ENCODE data around the gene CNGA3.
"Not testable (repeated sequence)": the region's sequence is repeated elsewhere in the genome, so short reads cannot be mapped to it uniquely, and the experiment has no call there.

The CNGA3 gene

GRCh38 chr2:98311771-98312545 is 34.3 kb upstream of the CNGA3 start:
- ATAC-seq (replicated peaks) (no peak), DNase-seq (no peak)
- Mint-ChIP-seq H3K9me3 (no peaks in the 10 kb centered on the region), H3K27ac (no peak overlapping the region), H3K4me1 (ENCODE audit: low read depth in 2 of 2) (no peaks in the 10 kb centered on the region), H3K4me3 (no peak overlapping the region), H3K27me3 (peaks cover 50 to 92% of the 10 kb centered on the region in 2 donors), H3K36me3 (ENCODE audit: insufficient read depth) (no peaks in the 10 kb centered on the region)

- no peak for ATAC-seq (replicated peaks)
- Mint-ChIP-seq H3K9me3 (peaks cover 1 to 6% of the 10 kb centered on the region in 2 donors), H3K36me3 (ENCODE audit: insufficient read depth) (no peaks in the 10 kb centered on the region), H3K27me3 (peaks cover 50 to 91% of the 10 kb centered on the region in 2 donors), H3K4me1 (ENCODE audit: low read depth in 2 of 2) (no peaks in the 10 kb centered on the region), H3K4me3 (no peak overlapping the region), H3K27ac (no peak overlapping the region)
- no peak for DNase-seq
These were observed 32.6 kb upstream of the CNGA3 start for GRCh38 chr2:98313492-98314250.

DNA sequence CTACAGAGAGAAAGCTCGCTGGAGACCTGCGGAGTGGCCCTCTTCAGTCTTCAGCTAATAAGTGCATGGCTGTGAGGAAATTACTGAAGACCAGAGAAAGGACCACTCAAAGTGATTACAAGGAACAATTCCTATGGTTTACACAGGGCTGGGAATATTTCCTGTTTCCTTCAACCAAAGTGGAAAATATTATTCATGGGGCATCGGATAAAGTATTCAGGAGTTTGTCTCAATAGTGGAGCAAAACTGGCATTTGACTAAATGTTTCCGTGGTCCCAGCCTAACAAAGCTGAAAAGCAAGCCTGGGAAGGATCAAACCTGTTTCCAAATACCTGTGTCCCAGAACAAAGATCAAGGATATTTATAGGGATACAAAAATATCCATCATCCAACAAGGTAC is 32.0 kb upstream of the CNGA3 start:
- Mint-ChIP-seq H3K27ac (no peak overlapping the region), H3K9me3 (peaks cover 1 to 6% of the 10 kb centered on the region in 2 donors), H3K36me3 (ENCODE audit: insufficient read depth) (no peaks in the 10 kb centered on the region), H3K27me3 (peaks cover 47 to 85% of the 10 kb centered on the region in 2 donors), H3K4me3 (no peak overlapping the region), H3K4me1 (ENCODE audit: low read depth in 2 of 2) (no peaks in the 10 kb centered on the region)
- no peak for DNase-seq
- ATAC-seq (replicated peaks) = no peak

GRCh38 chr2:98315957-98316356 is 30.3 kb upstream of the CNGA3 start:
- Mint-ChIP-seq H3K27ac (no peak overlapping the region), H3K4me3 (no peak overlapping the region), H3K36me3 (ENCODE audit: insufficient read depth) (no peaks in the 10 kb centered on the region), H3K9me3 (peaks cover 9 to 15% of the 10 kb centered on the region in 2 donors), H3K27me3 (peaks cover 42 to 78% of the 10 kb centered on the region in 2 donors), H3K4me1 (ENCODE audit: low read depth in 2 of 2) (no peaks in the 10 kb centered on the region)
- ATAC-seq (replicated peaks) (no peak), DNase-seq (no peak)

- DNase-seq (no peak), ATAC-seq (replicated peaks) (no peak)
- H3K9me3 Mint-ChIP-seq = peaks cover 9 to 15% of the 10 kb centered on the region in 2 donors
- H3K36me3 Mint-ChIP-seq (ENCODE audit: insufficient read depth) = no peaks in the 10 kb centered on the region
- H3K4me3 Mint-ChIP-seq = no peak overlapping the region
- no peak overlapping the region for H3K27ac Mint-ChIP-seq
- peaks cover 43 to 78% of the 10 kb centered on the region in 2 donors for H3K27me3 Mint-ChIP-seq
- H3K4me1 Mint-ChIP-seq (ENCODE audit: low read depth in 2 of 2) = no peaks in the 10 kb centered on the region
These were observed 29.0 kb upstream of the CNGA3 start for GRCh38 chr2:98317214-98317613.

DNA sequence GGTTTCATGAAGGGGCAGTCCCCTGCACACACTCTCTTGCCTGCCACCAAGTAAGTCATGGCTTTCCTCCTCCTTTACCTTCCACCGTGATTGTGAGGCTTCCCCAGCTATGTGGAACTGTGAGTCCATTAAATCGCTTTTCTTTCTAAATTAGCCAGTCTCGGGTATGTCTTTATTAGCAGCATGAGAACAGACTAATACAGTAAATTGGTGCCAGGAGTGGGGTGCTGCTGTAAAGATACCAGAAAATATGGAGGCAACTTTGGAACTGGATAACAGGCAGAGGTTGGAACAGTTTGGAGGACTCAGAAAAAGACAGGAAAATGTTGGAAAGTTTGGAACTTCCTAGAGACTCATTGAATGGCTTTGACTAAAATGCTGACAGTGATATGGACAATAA is 26.1 kb upstream of the CNGA3 start:
- not testable (repeated sequence) for DNase-seq; H3K36me3 Mint-ChIP-seq (ENCODE audit: insufficient read depth); ATAC-seq (replicated peaks); H3K4me3 Mint-ChIP-seq; H3K27ac Mint-ChIP-seq; H3K4me1 Mint-ChIP-seq (ENCODE audit: low read depth in 2 of 2)
- peaks cover 9 to 15% of the 10 kb centered on the region in 2 donors for H3K9me3 Mint-ChIP-seq
- H3K27me3 Mint-ChIP-seq = peaks cover 43 to 82% of the 10 kb centered on the region in 2 donors

GRCh38 chr2:98324181-98324580 is 22.1 kb upstream of the CNGA3 start:
- H3K27ac Mint-ChIP-seq = no peak overlapping the region
- DNase-seq = no peak

GRCh38 chr2:98327776-98328175 is 18.5 kb upstream of the CNGA3 start:
- H3K9me3 Mint-ChIP-seq = no peaks in the 10 kb centered on the region
- DNase-seq (no peak), ATAC-seq (replicated peaks) (no peak)
- H3K36me3 Mint-ChIP-seq (ENCODE audit: insufficient read depth) = no peaks in the 10 kb centered on the region
- H3K4me3 Mint-ChIP-seq = no peak overlapping the region
- no peak overlapping the region for H3K27ac Mint-ChIP-seq
- H3K4me1 Mint-ChIP-seq (ENCODE audit: low read depth in 2 of 2) = no peaks in the 10 kb centered on the region
- H3K27me3 Mint-ChIP-seq = peaks cover 44 to 67% of the 10 kb centered on the region in 2 donors

More at GRCh38 chr2:98324181-98324580, 22.1 kb upstream of the CNGA3 start:
- H3K4me1 Mint-ChIP-seq (ENCODE audit: low read depth in 2 of 2) = no peaks in the 10 kb centered on the region
- no peaks in the 10 kb centered on the region for H3K36me3 Mint-ChIP-seq (ENCODE audit: insufficient read depth)
- no peak overlapping the region for H3K4me3 Mint-ChIP-seq
- H3K27me3 Mint-ChIP-seq = peaks cover 40 to 63% of the 10 kb centered on the region in 2 donors
- ATAC-seq (replicated peaks) = no peak
- H3K9me3 Mint-ChIP-seq = peaks cover 8 to 9% of the 10 kb centered on the region in 2 donors

- Mint-ChIP-seq H3K27me3 (peaks cover 31 to 51% of the 10 kb centered on the region in 2 donors), H3K27ac (no peak overlapping the region), H3K4me3 (no peak overlapping the region), H3K9me3 (no peaks in the 10 kb centered on the region), H3K36me3 (ENCODE audit: insufficient read depth) (no peaks in the 10 kb centered on the region), H3K4me1 (ENCODE audit: low read depth in 2 of 2) (no peaks in the 10 kb centered on the region)
- DNase-seq = no peak
- no peak for ATAC-seq (replicated peaks)
These were observed 16.7 kb upstream of the CNGA3 start for GRCh38 chr2:98329549-98329948.

DNA sequence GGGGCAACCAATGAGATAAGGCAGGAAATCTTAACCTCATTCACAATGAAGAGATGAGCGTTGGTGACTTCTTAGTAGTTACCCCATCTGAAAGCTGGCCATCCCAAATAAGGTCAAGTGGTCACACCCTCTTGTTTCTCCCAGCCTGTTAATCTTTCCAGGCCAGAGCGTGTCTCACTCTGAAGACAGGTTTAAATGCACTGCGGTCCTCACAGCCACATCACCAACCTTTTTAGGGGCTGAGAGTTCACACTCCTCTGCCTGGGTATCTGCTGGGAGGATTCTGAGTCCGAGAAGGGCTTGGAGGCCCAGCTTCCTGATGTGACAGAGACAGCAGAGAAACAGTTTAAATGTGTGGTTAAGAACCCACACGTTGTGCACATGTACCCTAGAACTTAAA is 13.3 kb upstream of the CNGA3 start:
- Mint-ChIP-seq H3K36me3 (ENCODE audit: insufficient read depth) (no peaks in the 10 kb centered on the region), H3K9me3 (no peaks in the 10 kb centered on the region), H3K4me1 (ENCODE audit: low read depth in 2 of 2) (no peaks in the 10 kb centered on the region), H3K27me3 (peaks cover 41 to 47% of the 10 kb centered on the region in 2 donors), H3K27ac (no peak overlapping the region), H3K4me3 (no peak overlapping the region)
- no peak for ATAC-seq (replicated peaks)
- no peak for DNase-seq

- H3K36me3 Mint-ChIP-seq (ENCODE audit: insufficient read depth) = no peaks in the 10 kb centered on the region
- no peak overlapping the region for H3K4me3 Mint-ChIP-seq
- H3K27me3 Mint-ChIP-seq = peaks cover 45% of the 10 kb centered on the region in 2 donors
- H3K9me3 Mint-ChIP-seq = no peaks in the 10 kb centered on the region
- no peak for DNase-seq
- no peaks in the 10 kb centered on the region for H3K4me1 Mint-ChIP-seq (ENCODE audit: low read depth in 2 of 2)
- H3K27ac Mint-ChIP-seq = no peak overlapping the region
- ATAC-seq (replicated peaks) = no peak
These were observed 12.3 kb upstream of the CNGA3 start for GRCh38 chr2:98333922-98334321.

DNA sequence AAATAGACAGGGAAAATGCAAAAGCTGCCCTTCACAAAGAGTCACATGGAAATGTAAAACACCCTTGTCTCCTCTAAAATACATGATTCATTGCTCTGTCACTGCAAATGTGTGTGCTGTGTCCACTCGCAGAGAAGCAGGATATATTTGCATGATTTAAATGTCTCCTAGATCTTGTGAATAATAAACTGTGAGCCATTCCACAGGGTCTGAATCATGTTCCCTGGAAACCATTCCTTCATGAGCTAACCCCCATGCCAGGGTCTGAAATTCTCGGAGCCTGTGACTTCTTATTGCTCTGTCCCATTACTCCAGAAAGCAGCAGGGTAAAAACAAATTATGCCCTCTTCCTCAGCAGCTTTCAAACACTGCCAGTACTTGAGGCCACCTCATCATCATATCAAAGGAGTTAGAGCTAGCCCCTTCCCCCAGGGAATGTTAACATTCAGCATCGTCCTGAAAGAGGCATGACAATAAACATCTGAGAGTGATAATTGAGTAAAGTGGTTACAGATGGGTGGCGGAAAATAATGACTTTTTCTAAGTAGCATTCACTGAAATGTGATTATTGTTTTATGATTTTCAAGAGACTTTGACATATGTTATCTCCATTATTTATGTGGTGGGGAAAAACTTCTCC is 11.7 kb upstream of the CNGA3 start:
- H3K27me3 Mint-ChIP-seq = peaks cover 43 to 45% of the 10 kb centered on the region in 2 donors
- no peaks in the 10 kb centered on the region for H3K4me1 Mint-ChIP-seq (ENCODE audit: low read depth in 2 of 2)
- no peak for ATAC-seq (replicated peaks)
- no peak for DNase-seq
- H3K9me3 Mint-ChIP-seq = no peaks in the 10 kb centered on the region
- H3K27ac Mint-ChIP-seq = no peak overlapping the region
- no peaks in the 10 kb centered on the region for H3K36me3 Mint-ChIP-seq (ENCODE audit: insufficient read depth)
- no peak overlapping the region for H3K4me3 Mint-ChIP-seq

DNA sequence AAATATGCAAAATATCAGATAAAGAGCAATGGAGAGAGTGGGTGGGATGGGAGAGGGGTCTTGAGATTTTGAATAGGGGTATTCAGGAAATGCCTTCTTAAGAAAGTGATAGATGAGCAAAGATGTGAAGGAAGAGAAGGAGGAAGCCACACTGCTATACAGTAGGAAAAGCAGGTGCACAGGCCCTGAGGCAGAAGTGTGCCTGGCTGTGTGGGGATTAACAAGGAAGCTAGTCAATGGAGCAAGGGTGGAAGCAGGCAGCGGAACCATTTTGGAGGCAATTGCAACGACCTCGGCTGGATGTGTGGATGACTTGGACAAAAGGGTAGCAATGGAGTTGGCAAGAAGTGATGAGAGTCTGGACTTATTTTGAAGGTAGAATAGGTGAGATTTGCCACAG is 11.0 kb upstream of the CNGA3 start:
- H3K27me3 Mint-ChIP-seq = peaks cover 38 to 43% of the 10 kb centered on the region in 2 donors
- no peak for DNase-seq
- no peaks in the 10 kb centered on the region for H3K9me3 Mint-ChIP-seq
- H3K36me3 Mint-ChIP-seq (ENCODE audit: insufficient read depth) = no peaks in the 10 kb centered on the region
- no peaks in the 10 kb centered on the region for H3K4me1 Mint-ChIP-seq (ENCODE audit: low read depth in 2 of 2)
- H3K27ac Mint-ChIP-seq = no peak overlapping the region
- no peak overlapping the region for H3K4me3 Mint-ChIP-seq
- ATAC-seq (replicated peaks) = no peak
